MM.1S (cell line): ENCODE measurements around the gene TOM1.
A peak's percentile ranks its signal among the peaks of the same experiment; 100 is the strongest.

Source experiments
- DNase-seq: peaks from one replicate; pipeline ENCODE4 v3.0.0-alpha.2; 2015
- H2AFZ ChIP-seq: fragments of 300-600 bp; sonication (generic); 2 replicates; pipeline ENCODE4 v1.6.0; 2016; ENCODE audit warnings: antibody characterized with exemption, low read length
- H3F3A ChIP-seq: fragments of 300-600 bp; sonication (generic); 2 replicates; pipeline ENCODE4 v1.6.1; 2016; ENCODE audit warnings: mild to moderate bottlenecking, antibody characterized with exemption, low read length, moderate library complexity, mixed read lengths; ENCODE audit not compliant: insufficient read depth
- H3K27ac ChIP-seq: fragments of 300-600 bp; sonication (generic); 2 replicates; pipeline ENCODE4 v1.5.1; 2016; ENCODE audit warnings: mild to moderate bottlenecking, low read length
- H3K27me3 ChIP-seq: fragments of 300-600 bp; sonication (generic); replicated peaks from 2 replicates; pipeline ENCODE4 v1.6.0; 2016; ENCODE audit warnings: low read length; ENCODE audit not compliant: insufficient read depth
- H3K36me3 ChIP-seq: fragments of 300-600 bp; sonication (generic); replicated peaks from 2 replicates; pipeline ENCODE4 v1.6.1; 2016; ENCODE audit warnings: mild to moderate bottlenecking, low read length, mixed read lengths; ENCODE audit not compliant: insufficient read depth
- H3K4me1 ChIP-seq: fragments of 300-600 bp; sonication (generic); 2 replicates; pipeline ENCODE4 v1.6.1; 2016; ENCODE audit warnings: low read length, mixed read lengths
- H3K4me2 ChIP-seq: fragments of 300-600 bp; sonication (generic); 2 replicates; pipeline ENCODE4 v1.6.0; 2016; ENCODE audit warnings: low read depth, low read length
- H3K4me3 ChIP-seq: fragments of 300-600 bp; sonication (generic); 2 replicates; pipeline ENCODE4 v1.5.1; 2016; ENCODE audit warnings: low read length, mixed read lengths
- H3K79me2 ChIP-seq: fragments of 300-600 bp; sonication (generic); 2 replicates; pipeline ENCODE4 v1.6.1; 2016; ENCODE audit warnings: mixed run types, low read length, mixed read lengths
- H3K9ac ChIP-seq: fragments of 300-600 bp; sonication (generic); 2 replicates; pipeline ENCODE4 v1.6.1; 2016; ENCODE audit warnings: low read length, mixed read lengths
- H3K9me2 ChIP-seq: fragments of 300-600 bp; sonication (generic); replicated peaks from 2 replicates; pipeline ENCODE4 v1.6.1; 2016; ENCODE audit warnings: mild to moderate bottlenecking, low read length, mixed read lengths; ENCODE audit not compliant: insufficient read depth
- H3K9me3 ChIP-seq: fragments of 300-600 bp; sonication (generic); replicated peaks from 2 replicates; pipeline ENCODE4 v1.6.1; 2016; ENCODE audit warnings: mild to moderate bottlenecking, low read length, mixed read lengths; ENCODE audit not compliant: insufficient read depth
- H4K20me1 ChIP-seq: fragments of 300-600 bp; sonication (generic); 2 replicates; pipeline ENCODE4 v1.6.1; 2016; ENCODE audit warnings: mild to moderate bottlenecking, low read length, moderate library complexity, mixed read lengths; ENCODE audit not compliant: insufficient read depth
- CTCF ChIP-seq: fragments of 300-600 bp; sonication (generic); IDR thresholded peaks from 2 replicates; pipeline ENCODE4 v1.5.1; 2016; ENCODE audit warnings: antibody characterized with exemption, low read length, mixed read lengths
- EZH2 ChIP-seq: fragments of 300-600 bp; sonication (generic); optimal IDR thresholded peaks from 2 replicates; pipeline ENCODE3; 2017; ENCODE audit warnings: low read depth, mild to moderate bottlenecking, antibody characterized with exemption, low read length, mixed read lengths
- EZH2phosphoT487 ChIP-seq: fragments of 300-600 bp; sonication (generic); IDR thresholded peaks from 2 replicates; pipeline ENCODE4 v1.6.1; 2018; ENCODE audit warnings: antibody characterized with exemption, low read length

TOM1 gene

DNA sequence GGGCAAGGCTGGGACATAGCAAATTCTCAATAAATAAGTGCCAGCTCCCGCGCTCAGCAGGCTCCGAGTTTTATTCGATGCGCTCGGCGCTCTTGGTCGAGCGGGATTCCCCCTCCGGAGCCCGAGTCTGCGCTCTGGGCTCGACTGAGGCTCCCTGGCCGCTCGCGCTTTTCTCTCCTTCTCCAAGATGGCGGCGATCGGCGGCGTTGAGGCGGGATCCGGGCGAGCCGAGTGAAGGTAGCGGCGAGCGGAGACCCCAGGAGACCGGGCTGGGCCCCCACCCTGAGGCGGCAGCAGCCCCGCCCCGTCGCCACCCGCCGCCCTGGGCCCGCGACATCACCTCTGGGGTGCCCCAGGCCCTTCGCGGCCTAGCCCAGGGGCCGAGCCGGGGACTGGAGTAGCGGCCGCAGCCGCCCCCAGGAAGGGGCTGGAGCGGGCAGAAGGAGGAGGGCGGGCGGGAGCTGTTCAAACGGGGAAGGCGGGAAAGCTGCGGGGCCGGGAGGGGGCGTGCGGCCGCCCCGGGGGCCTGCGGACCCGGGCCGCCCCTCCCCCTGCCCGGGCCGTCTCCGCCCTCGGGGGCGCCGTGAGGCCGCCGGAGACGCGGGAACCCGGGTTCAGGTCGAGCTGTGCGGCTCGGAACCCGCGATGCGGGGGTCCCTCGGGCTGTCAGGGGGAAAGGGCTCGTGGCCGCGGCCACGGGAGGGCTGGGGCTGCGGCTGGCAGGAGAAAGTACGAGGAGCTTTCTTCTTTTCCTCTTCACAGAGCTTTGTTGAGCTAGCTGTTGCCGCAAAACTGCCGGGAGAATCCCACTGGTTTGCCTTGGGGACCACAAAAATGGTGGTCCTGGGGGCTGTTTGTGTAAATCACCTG, 42.1 kb upstream of the TOM1 start, which contains the start of gene HMGXB4:
Gene HMGXB4, plus strand, starts transcription at position 173 of the 870 bp plus-strand sequence. CDS start 4,898 bp downstream, outside the sequence.
- Histone ChIP-seq H3K4me1 (peaks cover 12% of the 10 kb centered on the region), H3K9me3 (no peaks in the 10 kb centered on the region), H3K36me3 (no peaks in the 10 kb centered on the region), H4K20me1 (no peaks in the 10 kb centered on the region), H3K79me2 (peaks cover 29% of the 10 kb centered on the region), H3K27me3 (no peaks in the 10 kb centered on the region), H3K4me3 (peak within 1 kb of the TSS; percentile 93), H2AFZ (peak within 1 kb of the TSS; percentile 99), H3K9ac (peak within 1 kb of the TSS; percentile 98), H3K4me2 (peak within 1 kb of the TSS; percentile 97), H3F3A (0 out of 2 replicates have a peak, but pooled peaks cover 4% of the 10 kb centered on the region), H3K27ac (peak within 1 kb of the TSS; percentile 67; the same call in 1 of the 2 replicates), H3K9me2 (no peaks in the 10 kb centered on the region)
- DNase-seq: peak; percentile 93
- TF ChIP-seq CTCF (no peak), EZH2phosphoT487 (no peak), EZH2 (no peak)

GRCh38 chr22:35258191-35258988, 41.3 kb upstream of the TOM1 start:
- no peak for TF ChIP-seq CTCF
- no peak for TF ChIP-seq EZH2
- no peak for TF ChIP-seq EZH2phosphoT487
- peaks cover 29% of the 10 kb centered on the region for H3K79me2 ChIP-seq
- peak overlapping the region; percentile 93 for H3K4me3 ChIP-seq
- H2AFZ ChIP-seq: peak overlapping the region; percentile 74
- peak overlapping the region; percentile 98 for H3K9ac ChIP-seq
- peak; percentile 18 for DNase-seq
- no peaks in the 10 kb centered on the region for H3K27me3 ChIP-seq
- no peaks in the 10 kb centered on the region for H3K9me3 ChIP-seq
- H3F3A ChIP-seq: 0 out of 2 replicates have a peak, but pooled peaks cover 4% of the 10 kb centered on the region
- peak overlapping the region; percentile 97 for H3K4me2 ChIP-seq
- peaks cover 12% of the 10 kb centered on the region for H3K4me1 ChIP-seq
- no peaks in the 10 kb centered on the region for H4K20me1 ChIP-seq
- peak overlapping the region; percentile 19; the same call in 1 of the 2 replicates for H3K27ac ChIP-seq
- no peaks in the 10 kb centered on the region for H3K36me3 ChIP-seq
- no peaks in the 10 kb centered on the region for H3K9me2 ChIP-seq

DNA sequence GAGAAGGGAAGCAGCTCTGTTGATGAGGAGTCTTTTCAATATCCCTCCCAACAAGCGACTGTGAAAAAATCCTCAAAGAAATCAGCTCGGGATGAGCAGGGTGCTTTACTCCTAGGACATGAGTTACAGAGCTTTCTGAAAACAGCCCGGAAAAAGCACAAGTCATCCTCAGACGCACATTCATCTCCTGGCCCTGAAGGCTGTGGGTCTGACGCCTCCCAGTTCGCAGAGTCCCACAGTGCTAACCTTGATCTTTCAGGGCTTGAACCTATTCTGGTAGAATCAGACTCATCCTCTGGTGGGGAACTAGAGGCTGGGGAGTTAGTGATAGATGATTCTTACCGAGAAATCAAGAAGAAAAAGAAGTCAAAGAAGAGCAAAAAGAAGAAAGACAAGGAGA, 34.7 kb upstream of the TOM1 start:
- Histone ChIP-seq H3K4me1 (no peaks in the 10 kb centered on the region), H3K9me3 (no peaks in the 10 kb centered on the region), H2AFZ (no peak overlapping the region), H3K9me2 (no peaks in the 10 kb centered on the region), H4K20me1 (no peaks in the 10 kb centered on the region), H3F3A (no peaks in the 10 kb centered on the region), H3K79me2 (peaks cover 12% of the 10 kb centered on the region), H3K4me3 (no peak overlapping the region), H3K36me3 (no peaks in the 10 kb centered on the region), H3K27ac (no peak overlapping the region), H3K27me3 (no peaks in the 10 kb centered on the region), H3K4me2 (no peak overlapping the region), H3K9ac (no peak overlapping the region)
- DNase-seq: no peak
- TF ChIP-seq EZH2phosphoT487: no peak
- TF ChIP-seq EZH2: no peak
- no peak for TF ChIP-seq CTCF
